Fibroblast of skin of right biceps (primary cell): Measurements from ENCODE around the gene AQP1.

Source experiments
- DNase-seq: peaks from one replicate; pipeline ENCODE4 v3.0.0-alpha.2; 2013

AQP1 gene

GRCh38 chr7:30911561-30911969, at the start of gene AQP1:
TSS of gene AQP1 (plus strand) at chr7:30911853. CDS start at chr7:30911910, 57 bp downstream.
- DNase-seq, result peak; percentile 88

- no peak for DNase-seq
These were observed 48.5 kb upstream of the AQP1 start for GRCh38 chr7:30862995-30863705.

GRCh38 chr7:30863706-30864035, 48.0 kb upstream of the AQP1 start:
- no peak for DNase-seq

GRCh38 chr7:30864101-30864500, 47.6 kb upstream of the AQP1 start:
- no peak for DNase-seq

- DNase-seq, result no peak
These were observed 46.6 kb upstream of the AQP1 start for GRCh38 chr7:30865076-30865475.

GRCh38 chr7:30865821-30866220, 45.8 kb upstream of the AQP1 start:
- DNase-seq, result no peak

- no peak for DNase-seq
These were observed 44.7 kb upstream of the AQP1 start for GRCh38 chr7:30866939-30867338.

- no peak for DNase-seq
These were observed 44.2 kb upstream of the AQP1 start for GRCh38 chr7:30867483-30867882.

- peak; percentile 47 for DNase-seq
These were observed 41.6 kb upstream of the AQP1 start for GRCh38 chr7:30869794-30870611.

GRCh38 chr7:30870821-30871518, 40.7 kb upstream of the AQP1 start:
- no peak for DNase-seq

- no peak for DNase-seq
These were observed 40.0 kb upstream of the AQP1 start for GRCh38 chr7:30871655-30872054.

GRCh38 chr7:30873207-30873606, 38.4 kb upstream of the AQP1 start:
- DNase-seq, result no peak

GRCh38 chr7:30873656-30874055, 38.0 kb upstream of the AQP1 start:
- no peak for DNase-seq

- DNase-seq, result peak; percentile 14
These were observed 36.9 kb upstream of the AQP1 start for GRCh38 chr7:30874656-30875302.

- DNase-seq, result no peak
These were observed 34.5 kb upstream of the AQP1 start for GRCh38 chr7:30877015-30877769.

- DNase-seq, result no peak
These were observed 33.7 kb upstream of the AQP1 start for GRCh38 chr7:30877993-30878392.

- no peak for DNase-seq
These were observed 32.2 kb upstream of the AQP1 start for GRCh38 chr7:30879139-30880124.

- no peak for DNase-seq
These were observed 31.4 kb upstream of the AQP1 start for GRCh38 chr7:30880125-30880720.

- DNase-seq, result no peak
These were observed 30.7 kb upstream of the AQP1 start for GRCh38 chr7:30880941-30881340.

GRCh38 chr7:30881448-30881847, 30.2 kb upstream of the AQP1 start:
- DNase-seq, result no peak

- DNase-seq, result no peak
These were observed 26.8 kb upstream of the AQP1 start for GRCh38 chr7:30884881-30885280.
